NCI-H1417 (cell line): ENCODE results near the gene PPIC.
"Not testable (repeated sequence)": the region's sequence is repeated elsewhere in the genome, so short reads cannot be mapped to it uniquely, and the experiment has no call there.

ENCODE experiments used
- DNase-seq, 3 experiments: peaks; one replicate each; lab custom pipeline; 2025; lab: John Stamatoyannopoulos, UW

Gene PPIC

GRCh38 chr5:123007754-123008153 is 28.8 kb downstream of the PPIC start:
- no peak for DNase-seq

GRCh38 chr5:123007182-123007581 is 29.3 kb downstream of the PPIC start:
- DNase-seq, result peak in 1 of 3 experiments; percentile 81

DNA sequence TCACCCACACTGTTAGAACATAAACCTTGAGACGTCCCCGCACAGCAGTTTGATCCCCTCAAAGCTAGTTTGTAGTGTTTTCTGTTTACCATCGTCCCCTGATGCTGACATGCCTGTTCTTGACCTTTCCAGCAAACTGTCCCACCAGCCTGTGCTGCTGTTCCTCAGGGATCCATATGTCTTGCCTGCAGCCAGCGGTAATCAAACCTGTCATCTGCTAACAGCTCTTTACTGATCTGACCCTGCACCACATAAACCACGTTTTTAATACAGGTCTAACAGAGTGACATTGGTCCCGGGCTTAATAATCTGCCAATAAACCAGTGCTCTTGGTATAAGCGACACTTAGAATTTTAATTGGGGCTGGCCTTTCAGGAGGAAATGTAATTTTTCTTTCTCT is 34.7 kb downstream of the PPIC start:
- peak in 1 of 3 experiments; percentile 8 for DNase-seq

DNA sequence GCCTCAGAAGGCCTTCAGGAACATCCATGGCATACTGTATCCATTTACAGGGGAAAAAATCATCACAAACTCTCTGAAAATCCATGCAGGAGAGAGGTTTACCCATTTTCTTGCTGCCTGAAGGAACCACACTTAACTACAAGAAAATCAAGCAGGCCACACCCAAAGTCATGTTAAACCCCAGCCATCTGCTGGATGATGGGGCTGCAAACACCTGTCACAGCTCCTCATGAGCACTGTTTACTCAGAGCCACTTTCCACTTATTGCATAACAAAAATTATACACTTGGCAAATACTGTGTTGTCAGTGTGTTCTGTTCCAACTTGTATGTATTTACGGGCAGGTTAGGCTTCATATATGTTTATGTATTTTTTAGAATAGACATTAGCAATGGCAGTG is 35.8 kb downstream of the PPIC start:
- peak; percentile 20 to 80 (median 68) for DNase-seq

- DNase-seq, result peak in 1 of 3 experiments; percentile 63
These were observed 36.5 kb downstream of the PPIC start for GRCh38 chr5:122999947-123000563.

GRCh38 chr5:122997294-122997693 is 39.2 kb downstream of the PPIC start:
- peak in 2 of 3 experiments; percentile 15 to 72 for DNase-seq

DNA sequence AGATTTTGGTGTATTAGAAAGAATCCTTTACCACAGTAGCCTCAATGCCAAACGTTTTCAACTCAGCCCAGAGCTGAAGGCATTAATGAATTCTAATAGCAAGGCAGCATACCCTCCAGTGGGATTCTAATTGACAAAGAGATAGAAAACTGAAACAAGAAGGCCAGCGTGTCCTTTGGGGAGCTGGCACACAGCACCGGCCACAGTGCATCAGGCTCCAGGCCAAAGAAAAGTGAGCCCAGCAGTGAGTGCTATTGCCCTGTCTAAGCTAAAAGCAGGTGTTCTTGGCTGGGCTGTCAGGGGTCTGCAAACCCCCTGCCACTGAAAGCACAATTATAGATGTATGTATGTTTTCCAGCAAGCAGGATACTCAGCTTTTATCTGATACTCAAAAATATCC is 40.4 kb downstream of the PPIC start:
- no peak for DNase-seq

DNA sequence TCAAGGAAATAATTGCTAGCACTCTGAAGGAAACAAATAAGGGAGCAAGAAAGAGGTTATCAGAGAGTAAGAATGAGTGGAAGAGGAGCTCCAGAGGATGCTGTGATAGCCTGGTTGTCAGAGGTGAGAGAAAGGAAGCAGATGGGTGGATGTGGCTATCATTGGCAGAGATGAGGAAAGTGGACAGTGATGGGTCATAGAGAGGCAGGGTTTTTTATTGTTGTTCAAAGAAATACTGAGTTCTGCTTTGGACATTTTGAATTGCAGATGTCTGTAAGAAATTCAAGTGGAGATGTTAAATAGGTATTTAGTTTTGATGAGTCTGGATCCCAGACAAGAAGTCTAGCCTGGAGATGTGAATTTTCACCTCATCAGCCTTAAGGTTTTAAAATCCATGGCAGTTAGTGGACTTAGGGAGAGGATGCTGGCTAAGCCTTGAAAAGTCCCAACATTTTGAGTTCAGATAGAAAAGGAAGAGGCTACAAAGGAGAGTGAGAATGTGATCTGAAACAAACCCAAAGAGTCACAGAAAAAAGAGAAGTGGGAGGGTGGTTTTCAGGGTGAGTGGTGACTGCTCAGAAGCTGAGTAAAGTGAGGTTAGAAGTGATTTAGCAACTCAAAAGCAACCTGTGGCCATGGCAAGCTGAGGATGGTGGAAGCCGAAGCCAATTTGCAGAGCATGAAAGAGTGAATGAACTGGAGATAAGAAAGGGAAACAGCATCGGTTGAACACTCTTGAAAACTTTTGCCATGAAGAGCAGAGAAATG is 50.4 kb downstream of the PPIC start:
- DNase-seq, result no peak

DNA sequence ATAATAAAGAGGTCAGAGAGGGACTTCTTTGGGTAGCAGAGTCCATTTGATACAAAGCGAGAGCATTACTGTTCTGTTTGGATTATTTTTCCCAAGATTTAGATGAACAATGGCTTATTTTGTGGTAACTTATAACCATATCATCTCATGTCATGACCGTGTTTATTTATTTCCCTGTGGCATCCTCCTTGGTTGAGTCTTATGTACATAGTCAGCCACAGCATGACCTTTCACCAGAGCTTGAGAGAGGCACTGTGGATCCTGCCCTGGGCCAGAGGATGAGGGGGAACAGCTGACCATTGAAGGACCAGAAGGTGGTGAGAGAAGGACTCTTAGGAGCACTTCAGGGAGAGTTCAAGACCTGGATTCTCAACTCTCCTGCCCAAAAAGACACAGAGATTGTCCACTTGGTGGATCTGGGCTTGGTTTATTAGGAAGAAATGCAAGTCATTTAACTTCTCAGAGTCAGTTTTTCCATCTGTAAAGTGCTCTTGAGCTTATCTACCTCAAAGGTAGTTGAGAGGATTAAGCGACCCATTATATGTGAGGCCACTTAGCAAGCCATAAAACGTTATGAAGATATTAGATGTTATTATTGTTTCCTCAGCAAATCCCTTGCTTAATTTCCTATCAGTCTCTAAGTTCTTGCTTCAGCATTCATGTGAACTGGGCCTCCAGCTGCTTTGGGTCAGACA is 51.4 kb downstream of the PPIC start:
- no peak for DNase-seq

- no peak for DNase-seq
These were observed 52.1 kb downstream of the PPIC start for GRCh38 chr5:122984425-122984824.

- DNase-seq, result no peak
These were observed 54.1 kb downstream of the PPIC start for GRCh38 chr5:122982376-122982775.

GRCh38 chr5:122981846-122982245 is 54.7 kb downstream of the PPIC start:
- DNase-seq, result no peak

GRCh38 chr5:122978644-122979297 is 57.8 kb downstream of the PPIC start:
- DNase-seq, result no peak

- DNase-seq, result no peak
These were observed 58.5 kb downstream of the PPIC start for GRCh38 chr5:122978068-122978467.

- peak in 1 of 3 experiments; percentile 1 for DNase-seq
These were observed 59.2 kb downstream of the PPIC start for GRCh38 chr5:122977319-122977718.

GRCh38 chr5:122974251-122974650 is 62.3 kb downstream of the PPIC start:
- not testable (repeated sequence) for DNase-seq

- not testable (repeated sequence) for DNase-seq
These were observed 62.8 kb downstream of the PPIC start for GRCh38 chr5:122973759-122974158.
